HL-60 (cell line): ENCODE results near the gene NANOS1.

ENCODE experiments used
- DNase-seq, 2 experiments: peaks; one replicate each; pipeline ENCODE4 v3.0.0-alpha.2; 2010 to 2020; ENCODE audit warnings: low read depth in 1 of 2, low spot score in 1 of 2
- H3K27ac ChIP-seq: fragments of 250-450 bp; sonication (Bioruptor Pico); replicated peaks from 2 replicates; pipeline ENCODE4 v1.5.1; 2020; ENCODE audit warnings: mild to moderate bottlenecking, moderate library complexity
- H3K27me3 ChIP-seq: fragments of 250-450 bp; sonication (Bioruptor Pico); 2 replicates; pipeline ENCODE4 v1.5.1; 2021; ENCODE audit warnings: mild to moderate bottlenecking, moderate library complexity; ENCODE audit not compliant: insufficient read depth, poor library complexity, severe bottlenecking
- H3K4me3 ChIP-seq: replicated peaks from 2 replicates; pipeline ENCODE4 v1.5.1; 2011; ENCODE audit warnings: mild to moderate bottlenecking, control low read depth, low read length; ENCODE audit not compliant: insufficient read depth
- CTCF ChIP-seq: IDR thresholded peaks from one replicate; pipeline ENCODE4 v1.5.1; 2011; ENCODE audit warnings: low read length, control low read depth, inconsistent platforms; ENCODE audit not compliant: insufficient read depth
- GABPA ChIP-seq: IDR thresholded peaks from 2 replicates; pipeline ENCODE4 v1.6.1; 2012; ENCODE audit warnings: low read depth
- POLR2AphosphoS5 ChIP-seq: IDR thresholded peaks from 2 replicates; pipeline ENCODE4 v1.6.1; 2012; ENCODE audit warnings: low read depth
- SPI1 ChIP-seq: IDR thresholded peaks from 2 replicates; pipeline ENCODE4 v1.6.1; 2012; ENCODE audit warnings: low read depth, mild to moderate bottlenecking, borderline replicate concordance
- TF ChIP-seq, protein P1 (sequence below): IDR thresholded peaks from 2 replicates; pipeline ENCODE4 v1.6.1; 2012; ENCODE audit warnings: low read depth; ENCODE audit not compliant: insufficient replicate concordance

NANOS1 gene

DNA sequence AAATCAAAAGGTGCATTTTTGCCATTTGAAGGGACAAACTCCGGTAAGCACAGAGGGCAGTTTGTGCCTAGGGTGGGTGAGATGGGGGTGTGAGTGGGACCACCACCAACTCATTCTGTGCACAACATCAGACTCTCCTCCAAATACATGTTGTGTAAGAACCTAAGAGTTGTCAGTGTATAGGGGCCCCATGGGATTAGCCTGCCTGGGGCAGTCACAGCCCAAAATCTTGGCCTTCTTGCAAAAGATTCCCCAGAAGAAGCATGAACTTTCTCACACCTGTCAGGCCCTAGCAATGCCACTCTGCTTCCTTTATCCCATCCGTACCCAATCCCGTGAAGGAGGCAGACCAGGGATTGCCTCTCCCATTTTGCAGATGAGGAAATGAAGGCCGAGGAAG lies 47.1 kb upstream of the NANOS1 start:
- H3K27ac ChIP-seq: no peak overlapping the region
- H3K4me3 ChIP-seq: no peak overlapping the region
- no peak for TF ChIP-seq POLR2AphosphoS5
- TF ChIP-seq SPI1: no peak
- TF ChIP-seq, protein P1, sequence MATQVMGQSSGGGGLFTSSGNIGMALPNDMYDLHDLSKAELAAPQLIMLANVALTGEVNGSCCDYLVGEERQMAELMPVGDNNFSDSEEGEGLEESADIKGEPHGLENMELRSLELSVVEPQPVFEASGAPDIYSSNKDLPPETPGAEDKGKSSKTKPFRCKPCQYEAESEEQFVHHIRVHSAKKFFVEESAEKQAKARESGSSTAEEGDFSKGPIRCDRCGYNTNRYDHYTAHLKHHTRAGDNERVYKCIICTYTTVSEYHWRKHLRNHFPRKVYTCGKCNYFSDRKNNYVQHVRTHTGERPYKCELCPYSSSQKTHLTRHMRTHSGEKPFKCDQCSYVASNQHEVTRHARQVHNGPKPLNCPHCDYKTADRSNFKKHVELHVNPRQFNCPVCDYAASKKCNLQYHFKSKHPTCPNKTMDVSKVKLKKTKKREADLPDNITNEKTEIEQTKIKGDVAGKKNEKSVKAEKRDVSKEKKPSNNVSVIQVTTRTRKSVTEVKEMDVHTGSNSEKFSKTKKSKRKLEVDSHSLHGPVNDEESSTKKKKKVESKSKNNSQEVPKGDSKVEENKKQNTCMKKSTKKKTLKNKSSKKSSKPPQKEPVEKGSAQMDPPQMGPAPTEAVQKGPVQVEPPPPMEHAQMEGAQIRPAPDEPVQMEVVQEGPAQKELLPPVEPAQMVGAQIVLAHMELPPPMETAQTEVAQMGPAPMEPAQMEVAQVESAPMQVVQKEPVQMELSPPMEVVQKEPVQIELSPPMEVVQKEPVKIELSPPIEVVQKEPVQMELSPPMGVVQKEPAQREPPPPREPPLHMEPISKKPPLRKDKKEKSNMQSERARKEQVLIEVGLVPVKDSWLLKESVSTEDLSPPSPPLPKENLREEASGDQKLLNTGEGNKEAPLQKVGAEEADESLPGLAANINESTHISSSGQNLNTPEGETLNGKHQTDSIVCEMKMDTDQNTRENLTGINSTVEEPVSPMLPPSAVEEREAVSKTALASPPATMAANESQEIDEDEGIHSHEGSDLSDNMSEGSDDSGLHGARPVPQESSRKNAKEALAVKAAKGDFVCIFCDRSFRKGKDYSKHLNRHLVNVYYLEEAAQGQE: no peak
- TF ChIP-seq CTCF: no peak
- no peak for TF ChIP-seq GABPA
- DNase-seq: no peak
- H3K27me3 ChIP-seq: no peaks in the 10 kb centered on the region

DNA sequence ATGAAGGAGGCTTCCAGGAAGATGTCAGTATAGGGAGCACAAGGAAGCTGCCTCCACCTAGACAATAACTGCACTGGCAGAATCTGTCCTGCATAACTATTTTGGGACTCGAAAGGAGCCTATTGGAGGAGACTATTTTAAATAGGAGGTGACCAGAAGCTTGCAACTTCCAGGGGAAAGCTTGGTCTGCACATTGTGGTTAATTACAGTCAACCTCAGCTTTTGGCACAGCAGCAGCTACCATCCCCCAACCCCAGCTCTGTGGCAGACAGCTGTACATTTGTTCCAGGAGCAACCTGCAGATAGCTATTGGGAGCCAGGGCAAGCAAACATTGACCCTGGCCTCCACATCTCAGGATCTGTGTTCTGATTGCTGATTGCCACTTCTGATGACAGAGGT lies 46.3 kb upstream of the NANOS1 start:
- Histone ChIP-seq H3K27ac (no peak overlapping the region), H3K27me3 (no peaks in the 10 kb centered on the region), H3K4me3 (no peak overlapping the region)
- no peak for TF ChIP-seq GABPA
- TF ChIP-seq, protein P1: no peak
- peak in 1 of 2 experiments; percentile 42 for DNase-seq

GRCh38 chr10:118985576-118985975 lies 43.9 kb upstream of the NANOS1 start:
- no peak for DNase-seq
- no peak overlapping the region for H3K4me3 ChIP-seq
- TF ChIP-seq SPI1 (no peak), GABPA (no peak), CTCF (no peak), POLR2AphosphoS5 (no peak)
- TF ChIP-seq, protein P1: no peak

More at GRCh38 chr10:118985576-118985975, 43.9 kb upstream of the NANOS1 start:
- H3K27me3 ChIP-seq: no peaks in the 10 kb centered on the region
- H3K27ac ChIP-seq: no peak overlapping the region
